CD4-positive, alpha-beta T cell treated with Interleukin-1 beta for 1 hour (primary cell): ENCODE results near the gene CA6.
"Not testable (repeated sequence)": the region's sequence is repeated elsewhere in the genome, so short reads cannot be mapped to it uniquely, and the experiment has no call there.

ENCODE experiments used
- DNase-seq, 2 donors: peaks; one replicate each; pipeline ENCODE4 v3.0.0-alpha.2; 2020 to 2022

CA6 gene

GRCh38 chr1:9009438-9010370, 64.0 kb downstream of the CA6 start:
- peak in 1 of 2 donors; percentile 25 for DNase-seq

GRCh38 chr1:9010781-9011323, 65.2 kb downstream of the CA6 start:
- peak in 1 of 2 donors; percentile 38 for DNase-seq

- no peak for DNase-seq
These were observed 68.2 kb downstream of the CA6 start for GRCh38 chr1:9013819-9014218.

GRCh38 chr1:9014475-9015375, 69.1 kb downstream of the CA6 start:
- DNase-seq: no peak

- no peak for DNase-seq
These were observed 70.8 kb downstream of the CA6 start for GRCh38 chr1:9016455-9016854.

GRCh38 chr1:9018333-9018732, 72.7 kb downstream of the CA6 start:
- no peak for DNase-seq

- DNase-seq: no peak
These were observed 74.2 kb downstream of the CA6 start for GRCh38 chr1:9019896-9020295.

- no peak for DNase-seq
These were observed 74.6 kb downstream of the CA6 start for GRCh38 chr1:9020305-9020704.

- DNase-seq: not testable (repeated sequence)
These were observed 76.5 kb downstream of the CA6 start for GRCh38 chr1:9022026-9022738.

GRCh38 chr1:9022773-9023172, 77.1 kb downstream of the CA6 start:
- no peak for DNase-seq
